Tibial nerve (tissue), 4 donors: ENCODE measurements around the gene SFTPB. TPM values are rescaled to one million over a fixed set of nuclear protein-coding genes. Genes with fewer than 3 reads are reported as not detected.

Experiments used
- DNase-seq, 2 donors: peaks; one replicate each; pipeline ENCODE4 v3.0.0-alpha.2; 2019; ENCODE audit warnings: low spot score in 2 of 2
- H3K27ac ChIP-seq, 4 donors: fragments of 200-600 bp; sonication (generic) in 3 of 4; one replicate each; pipeline ENCODE4 v1.5.1; 2017 to 2019; ENCODE audit warnings: mild to moderate bottlenecking in 1 of 4
- H3K27me3 ChIP-seq, 2 donors: fragments of 200-600 bp; sonication (generic) in 1 of 2; one replicate each; pipeline versions ENCODE4 v1.5.1 to v1.6.0; 2017 to 2019
- H3K36me3 ChIP-seq, 3 donors: fragments of 200-600 bp; sonication (generic); one replicate each; pipeline ENCODE4 v1.5.1; 2018 to 2019
- H3K4me1 ChIP-seq, 4 donors: fragments of 200-600 bp; sonication (generic) in 3 of 4; one replicate each; pipeline ENCODE4 v1.5.1; 2017 to 2019
- H3K4me3 ChIP-seq, 4 donors: fragments of 200-600 bp; sonication (generic) in 3 of 4; one replicate each; pipeline ENCODE4 v1.5.1; 2017 to 2019; ENCODE audit warnings: mild to moderate bottlenecking in 1 of 4, moderate library complexity in 1 of 4
- H3K9me3 ChIP-seq, 4 donors: fragments of 200-600 bp; sonication (generic) in 3 of 4; one replicate each; pipeline ENCODE4 v1.5.1; 2017 to 2019
- EP300 ChIP-seq, 2 donors: sonication (generic); formaldehyde crosslinking; IDR thresholded peaks; one replicate each; pipeline ENCODE4 v1.6.1; 2017; ENCODE audit warnings: antibody characterized with exemption in 2 of 2, mild to moderate bottlenecking in 1 of 2
- POLR2A ChIP-seq, 2 donors: fragments of 450-650 bp; IDR thresholded peaks; one replicate each; pipeline ENCODE4 v1.6.1; 2017; ENCODE audit warnings: antibody characterized with exemption in 2 of 2, mild to moderate bottlenecking in 2 of 2, moderate library complexity in 2 of 2
- WGBS, 2 donors: methylation state at CpG; one replicate each; pipeline ENCODE4 v1.1.5; 2018; 5-methylcytosine and 5-hydroxymethylcytosine counted together
- total RNA-seq, 4 donors: library from RNA; depleted of rRNA; stranded (reverse); fragments of >200 nt; gene quantifications; one replicate each; pipeline ENCODE4 v1.1.0, GENCODE V29; 2016
- TF ChIP-seq, protein P1 (sequence below), 5 experiments: fragments of 200-600 bp in 3 of 5; fragments of 450-650 bp in 2 of 5; sonication (generic) in 3 of 5; IDR thresholded peaks; one replicate each; pipeline ENCODE4 v1.5.1; 2016 to 2019; ENCODE audit warnings: antibody characterized with exemption in 5 of 5, mild to moderate bottlenecking in 3 of 5, moderate library complexity in 2 of 5

The SFTPB gene
- total RNA-seq, 4 donors from 2014 or later: not detected

DNA sequence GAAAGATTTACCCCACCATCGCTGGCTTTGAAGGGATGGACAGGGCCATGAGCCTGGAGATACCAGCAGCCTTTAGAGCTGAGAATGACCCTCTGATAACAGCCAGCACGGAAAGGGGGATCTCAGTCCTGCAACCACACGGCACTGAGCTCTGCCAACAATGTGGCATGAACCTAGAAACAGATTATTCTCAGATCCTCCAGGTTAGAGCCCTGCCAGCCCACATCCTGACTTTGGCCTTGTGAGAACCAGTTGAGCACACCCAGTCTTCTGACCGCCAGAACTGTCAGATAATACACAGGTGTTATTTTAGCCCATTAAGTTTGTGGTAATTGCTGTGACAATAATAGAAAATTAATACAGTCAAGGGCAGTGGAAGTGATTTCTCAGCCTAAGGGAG, 16.8 kb upstream of the SFTPB start:
- TF ChIP-seq POLR2A (IDR thresholded peaks at IDR 0.05): no peak
- TF ChIP-seq EP300 (IDR thresholded peaks at IDR 0.05): no peak
- TF ChIP-seq, protein P1, sequence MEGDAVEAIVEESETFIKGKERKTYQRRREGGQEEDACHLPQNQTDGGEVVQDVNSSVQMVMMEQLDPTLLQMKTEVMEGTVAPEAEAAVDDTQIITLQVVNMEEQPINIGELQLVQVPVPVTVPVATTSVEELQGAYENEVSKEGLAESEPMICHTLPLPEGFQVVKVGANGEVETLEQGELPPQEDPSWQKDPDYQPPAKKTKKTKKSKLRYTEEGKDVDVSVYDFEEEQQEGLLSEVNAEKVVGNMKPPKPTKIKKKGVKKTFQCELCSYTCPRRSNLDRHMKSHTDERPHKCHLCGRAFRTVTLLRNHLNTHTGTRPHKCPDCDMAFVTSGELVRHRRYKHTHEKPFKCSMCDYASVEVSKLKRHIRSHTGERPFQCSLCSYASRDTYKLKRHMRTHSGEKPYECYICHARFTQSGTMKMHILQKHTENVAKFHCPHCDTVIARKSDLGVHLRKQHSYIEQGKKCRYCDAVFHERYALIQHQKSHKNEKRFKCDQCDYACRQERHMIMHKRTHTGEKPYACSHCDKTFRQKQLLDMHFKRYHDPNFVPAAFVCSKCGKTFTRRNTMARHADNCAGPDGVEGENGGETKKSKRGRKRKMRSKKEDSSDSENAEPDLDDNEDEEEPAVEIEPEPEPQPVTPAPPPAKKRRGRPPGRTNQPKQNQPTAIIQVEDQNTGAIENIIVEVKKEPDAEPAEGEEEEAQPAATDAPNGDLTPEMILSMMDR (IDR thresholded peaks at IDR 0.05): no peak
- no peaks in the 10 kb centered on the region for H3K36me3 ChIP-seq
- peaks cover 0 to 5% (median 0%) of the 10 kb centered on the region in 4 donors for H3K4me1 ChIP-seq
- 78 to 87% methylated on average over 4 of the region's 4 CpGs for WGBS, 2 donors
- no peak overlapping the region for H3K4me3 ChIP-seq
- H3K27ac ChIP-seq: no peak overlapping the region
- H3K9me3 ChIP-seq: no peaks in the 10 kb centered on the region
- H3K27me3 ChIP-seq: no peaks in the 10 kb centered on the region
- DNase-seq: no peak

DNA sequence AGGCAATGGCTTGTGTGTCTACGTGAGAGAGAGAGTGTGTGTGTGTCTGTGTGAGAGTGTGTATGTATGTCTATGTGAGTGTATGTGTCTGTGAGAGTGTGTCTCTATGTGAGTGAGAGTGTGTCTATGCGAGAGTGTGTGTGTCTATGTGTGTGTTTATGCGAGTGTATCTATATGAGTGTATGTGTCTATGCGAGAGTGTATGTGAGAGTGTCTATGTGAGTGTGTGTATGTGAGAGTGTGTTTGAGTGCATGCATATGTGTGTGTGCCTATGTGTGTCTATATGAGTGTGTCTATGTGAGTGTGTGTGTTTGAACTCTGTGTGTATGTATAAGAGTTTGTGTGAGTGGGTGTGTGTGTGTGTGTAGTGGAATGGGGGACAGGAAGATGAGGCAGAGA, 16.4 kb upstream of the SFTPB start:
- Histone ChIP-seq H3K36me3 (no peaks in the 10 kb centered on the region), H3K4me3 (no peak overlapping the region), H3K27ac (no peak overlapping the region), H3K9me3 (no peaks in the 10 kb centered on the region), H3K27me3 (no peaks in the 10 kb centered on the region), H3K4me1 (peaks cover 0 to 6% (median under 1%) of the 10 kb centered on the region in 4 donors)
- WGBS, 2 donors: 90% methylated on average over 4 of the region's 4 CpGs
- TF ChIP-seq EP300 (IDR thresholded peaks at IDR 0.05) (no peak), POLR2A (IDR thresholded peaks at IDR 0.05) (no peak)
- TF ChIP-seq, protein P1 (IDR thresholded peaks at IDR 0.05): no peak
- DNase-seq: no peak

DNA sequence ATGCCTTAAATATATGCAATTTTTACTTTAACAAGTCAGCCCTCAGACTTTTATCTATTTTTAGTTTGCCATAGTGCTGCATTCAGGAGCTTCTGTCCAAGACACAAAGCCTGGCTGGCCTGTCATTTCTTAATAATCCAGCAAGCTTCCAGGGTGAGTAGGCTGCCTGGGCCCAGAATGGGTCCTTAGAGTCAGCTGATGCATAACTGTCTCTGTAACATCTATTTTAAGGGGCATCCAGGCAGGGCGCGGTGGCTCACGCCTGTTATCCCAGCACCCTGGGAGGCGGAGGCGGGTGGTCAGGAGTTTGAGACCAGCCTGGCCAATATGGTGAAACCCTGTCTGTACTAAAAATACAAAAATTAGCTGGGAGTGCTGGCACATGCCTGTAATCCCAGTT, 14.4 kb upstream of the SFTPB start:
- peaks cover 0 to 17% (median 6%) of the 10 kb centered on the region in 4 donors for H3K4me1 ChIP-seq
- peak overlapping the region in 1 of 4 donors; percentile 12 for H3K27ac ChIP-seq
- no peaks in the 10 kb centered on the region for H3K9me3 ChIP-seq
- no peak for DNase-seq
- TF ChIP-seq POLR2A (IDR thresholded peaks at IDR 0.05): no peak
- TF ChIP-seq, protein P1 (IDR thresholded peaks at IDR 0.05): no peak
- TF ChIP-seq EP300 (IDR thresholded peaks at IDR 0.05): no peak
- H3K36me3 ChIP-seq: no peaks in the 10 kb centered on the region
- WGBS, 2 donors: 95 to 96% methylated on average over 5 of the region's 5 CpGs
- no peaks in the 10 kb centered on the region for H3K27me3 ChIP-seq
- H3K4me3 ChIP-seq: no peak overlapping the region

DNA sequence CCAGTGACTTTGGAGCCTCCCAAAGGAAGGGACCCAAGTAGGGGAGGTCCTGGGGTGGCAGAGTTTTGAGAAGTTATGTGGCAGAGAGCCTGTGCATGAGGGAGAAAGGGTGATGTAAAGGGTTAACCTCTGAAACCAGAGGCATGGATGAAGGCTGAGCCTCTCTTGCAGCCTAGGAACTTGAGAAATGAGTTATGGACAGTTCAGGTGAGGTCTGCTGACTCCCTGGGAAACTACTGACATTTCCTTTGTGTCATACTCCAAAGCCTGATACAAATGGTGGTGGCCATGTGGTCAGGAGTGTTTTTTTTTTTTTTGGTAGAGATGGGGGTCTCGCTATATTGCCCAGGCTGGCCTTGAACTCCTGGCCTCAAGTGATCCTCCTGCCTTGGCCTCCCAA, 13.8 kb upstream of the SFTPB start:
- 91 to 92% methylated on average over 1 of the region's 1 CpG for WGBS, 2 donors
- Histone ChIP-seq H3K36me3 (no peaks in the 10 kb centered on the region), H3K4me3 (no peak overlapping the region), H3K9me3 (no peaks in the 10 kb centered on the region), H3K4me1 (peaks cover 0 to 13% (median 6%) of the 10 kb centered on the region in 4 donors), H3K27ac (peak overlapping the region in 1 of 4 donors; percentile 12), H3K27me3 (no peaks in the 10 kb centered on the region)
- no peak for TF ChIP-seq POLR2A (IDR thresholded peaks at IDR 0.05)
- TF ChIP-seq, protein P1 (IDR thresholded peaks at IDR 0.05): no peak
- TF ChIP-seq EP300 (IDR thresholded peaks at IDR 0.05): no peak
- no peak for DNase-seq

DNA sequence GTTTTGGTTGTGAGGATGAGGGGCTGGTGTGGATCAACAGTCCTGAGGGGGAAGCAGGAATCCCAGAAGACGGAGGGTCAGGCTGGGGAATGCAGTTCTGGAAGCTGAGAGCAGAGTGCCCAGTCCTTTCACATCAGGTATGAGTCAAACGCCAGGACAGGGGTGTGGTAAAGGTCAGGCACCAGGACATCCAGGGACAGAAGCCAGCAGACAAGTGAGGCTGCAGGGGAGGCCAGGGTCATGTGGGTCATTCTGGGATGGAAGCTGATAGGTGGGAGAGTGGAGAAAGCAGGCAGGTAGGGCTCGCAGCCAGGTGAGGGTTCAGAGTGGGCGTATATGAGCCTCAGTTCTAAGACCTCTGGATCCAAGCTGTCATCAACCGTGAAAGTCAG, 13.4 kb upstream of the SFTPB start:
- peak overlapping the region in 1 of 4 donors; percentile 12 for H3K27ac ChIP-seq
- H3K27me3 ChIP-seq: no peaks in the 10 kb centered on the region
- no peak for DNase-seq
- no peaks in the 10 kb centered on the region for H3K36me3 ChIP-seq
- H3K4me1 ChIP-seq: peaks cover 0 to 13% (median 6%) of the 10 kb centered on the region in 4 donors
- H3K9me3 ChIP-seq: no peaks in the 10 kb centered on the region
- TF ChIP-seq POLR2A (IDR thresholded peaks at IDR 0.05) (no peak), EP300 (IDR thresholded peaks at IDR 0.05) (no peak)
- TF ChIP-seq, protein P1 (IDR thresholded peaks at IDR 0.05): no peak
- WGBS, 2 donors: 76 to 80% methylated on average over 5 of the region's 5 CpGs
- H3K4me3 ChIP-seq: no peak overlapping the region
